ENCODE measurements around the gene DNMT1. TPM values are rescaled to one million over a fixed set of nuclear protein-coding genes. Genes with fewer than 3 reads are reported as not detected.

Gene DNMT1
- total RNA-seq, 2 experiments from 2014 or later = 314 to 331 TPM

GRCh38 chr19:10084803-10085202, 110.0 kb downstream of the DNMT1 start:
- Mint-ChIP-seq H3K27ac (peak overlapping the region; percentile 16), H3K4me3 (peak overlapping the region; percentile 85), H3K36me3 (ENCODE audit: low read depth) (peaks cover 19% of the 10 kb centered on the region), H3K27me3 (peaks cover 3% of the 10 kb centered on the region), H3K4me1 (peaks cover 14% of the 10 kb centered on the region), H3K9me3 (no peaks in the 10 kb centered on the region)
- ChIA-PET CTCF (interaction anchor here (1.1 kb wide), 1 partner anchor 14 kb away, joined by 3 read pairs; no protein-coding TSS in a partner anchor), POLR2A (interaction anchor here (0.6 to 4.6 kb wide), 4 partner anchors 11 to 1277 kb away, joined by 3 to 21 read pairs (median 4); no protein-coding TSS in a partner anchor)
- no peak for DNase-seq

- peaks cover 13% of the 10 kb centered on the region for H3K4me1 Mint-ChIP-seq
- peaks cover 3% of the 10 kb centered on the region for H3K27me3 Mint-ChIP-seq
- POLR2A ChIA-PET = interaction anchor here (1.5 to 4.6 kb wide), 3 partner anchors 12 to 152 kb away, joined by 3 to 21 read pairs (median 4); no protein-coding TSS in a partner anchor
- no peak overlapping the region for H3K4me3 Mint-ChIP-seq
- CTCF ChIA-PET = interaction anchor here (0.5 to 1.1 kb wide), 2 partner anchors 15 to 29 kb away, joined by 3 to 4 read pairs; no protein-coding TSS in a partner anchor
- peaks cover 10% of the 10 kb centered on the region for H3K36me3 Mint-ChIP-seq (ENCODE audit: low read depth)
- no peaks in the 10 kb centered on the region for H3K9me3 Mint-ChIP-seq
- peak overlapping the region; percentile 7 for H3K27ac Mint-ChIP-seq
- no peak for DNase-seq
Measured at GRCh38 chr19:10083911-10084310, 110.8 kb downstream of the DNMT1 start.

Other genes starting within 250 kb of the DNMT1 start
- 1 to 10 TPM; 1.1 TPM for gene COL5A3, start 184.4 kb downstream of the DNMT1 start, total RNA-seq
- gene RDH8, start 181.5 kb downstream of the DNMT1 start, total RNA-seq = not detected
- 100 to 1,000 TPM; 103 to 108 TPM for gene SHFL, start 108.6 kb downstream of the DNMT1 start, total RNA-seq
- gene ANGPTL6, start 92.3 kb downstream of the DNMT1 start, total RNA-seq = 1 to 10 TPM; 2.4 TPM
- 10 to 100 TPM; 74.3 to 75.6 TPM for gene PPAN, start 88.6 kb downstream of the DNMT1 start, total RNA-seq
- gene P2RY11, start 83.3 kb downstream of the DNMT1 start, total RNA-seq = 10 to 100 TPM; 33.2 to 33.5 TPM
- gene EIF3G, start 75.1 kb downstream of the DNMT1 start, total RNA-seq = 100 to 1,000 TPM; 202 to 203 TPM
- gene S1PR2, start 36.4 kb upstream of the DNMT1 start, total RNA-seq = 10 to 100 TPM in 1 of 2 experiments, 1 to 10 TPM in 1; 9.5 to 10.6 TPM
- gene MRPL4, start 57.3 kb upstream of the DNMT1 start, total RNA-seq = 10 to 100 TPM; 55.4 to 58.6 TPM
- gene ICAM1, start 76.2 kb upstream of the DNMT1 start, total RNA-seq = 10 to 100 TPM; 23.8 to 24.3 TPM
- gene ICAM4, start 92.0 kb upstream of the DNMT1 start, total RNA-seq = 1 to 10 TPM; 1.5 to 2.0 TPM
- 1 to 10 TPM in 1 of 2 experiments, under 1 TPM in 1; 0.53 to 1.1 TPM for gene ICAM5, start 95.0 kb upstream of the DNMT1 start, total RNA-seq
- 1 to 10 TPM; 1.0 to 1.4 TPM for gene ZGLP1, start 114.9 kb upstream of the DNMT1 start, total RNA-seq
- 1 to 10 TPM; 3.5 to 3.7 TPM for gene FDX2, start 121.1 kb upstream of the DNMT1 start, total RNA-seq
- 10 to 100 TPM; 62.1 to 68.6 TPM for gene RAVER1, start 138.6 kb upstream of the DNMT1 start, total RNA-seq
- 100 to 1,000 TPM; 223 to 237 TPM for gene ICAM3, start 144.7 kb upstream of the DNMT1 start, total RNA-seq
- gene TYK2, start 185.6 kb upstream of the DNMT1 start, total RNA-seq = 100 to 1,000 TPM; 226 to 243 TPM
- 100 to 1,000 TPM; 239 to 244 TPM for gene CDC37, start 208.6 kb upstream of the DNMT1 start, total RNA-seq
- gene PDE4A, start 225.6 kb upstream of the DNMT1 start, total RNA-seq = 10 to 100 TPM; 56.2 to 58.1 TPM

Data from activated CD4-positive, alpha-beta memory T cell treated with anti-CD3 and anti-CD28 coated beads, Interleukin-2, amount 10 ng/mL, durations not matched to agents 7 days and 5 days (primary cell).